ENCODE results near the gene RNF213. TPM values are rescaled to one million over a fixed set of nuclear protein-coding genes. Genes with fewer than 3 reads are reported as not detected.

Gene RNF213
- total RNA-seq, 1 experiment from 2014 or later, result 44.5 TPM

GRCh38 chr17:80246266-80246681 is 14.4 kb upstream of the RNF213 start:
- no peak overlapping the region for H3K27ac ChIP-seq (ENCODE audit: low read depth, low read length)
- no peak overlapping the region for H3K9ac ChIP-seq (ENCODE audit: low read length)
- intact Hi-C loops (cut with micrococcal nuclease), result no loop called here
- TF ChIP-seq EGR1 (IDR thresholded peaks at IDR 0.05; ENCODE audit: low read depth) (no peak), POLR2AphosphoS5 (IDR thresholded peaks at IDR 0.05; ENCODE audit: low read depth, low read length) (no peak), ELF1 (IDR thresholded peaks at IDR 0.05; ENCODE audit: borderline replicate concordance, low read depth) (no peak), FOSL1 (IDR thresholded peaks at IDR 0.05; ENCODE audit: low read depth) (no peak), EZH2phosphoT487 (IDR thresholded peaks at IDR 0.05; ENCODE audit: borderline replicate concordance) (no peak), TCF7L2 (IDR thresholded peaks at IDR 0.05; ENCODE audit: borderline replicate concordance, extremely low read depth, insufficient read depth, insufficient read length) (no peak), JUND (IDR thresholded peaks at IDR 0.05) (no peak), YY1 (IDR thresholded peaks at IDR 0.05; ENCODE audit: extremely low read depth, insufficient replicate concordance, low read depth, low read length) (no peak), SIN3A (IDR thresholded peaks at IDR 0.05; ENCODE audit: low read depth) (no peak), ZNF274 (IDR thresholded peaks at IDR 0.05; ENCODE audit: low read depth, low read length) (no peak), POLR2A (IDR thresholded peaks at IDR 0.05; ENCODE audit: borderline replicate concordance, extremely low read depth, insufficient read depth, insufficient read length) (no peak), ZFX (IDR thresholded peaks at IDR 0.05) (no peak), RAD21 (IDR thresholded peaks at IDR 0.05; ENCODE audit: low read depth) (no peak)
- TF ChIP-seq, protein P1, sequence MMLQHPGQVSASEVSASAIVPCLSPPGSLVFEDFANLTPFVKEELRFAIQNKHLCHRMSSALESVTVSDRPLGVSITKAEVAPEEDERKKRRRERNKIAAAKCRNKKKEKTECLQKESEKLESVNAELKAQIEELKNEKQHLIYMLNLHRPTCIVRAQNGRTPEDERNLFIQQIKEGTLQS (IDR thresholded peaks at IDR 0.05), result no peak
- DNase-seq (ENCODE audit: low read depth, low spot score), result no peak
- H3K4me2 ChIP-seq (ENCODE audit: low read length), result no peak overlapping the region
- RAD21 ChIA-PET (ENCODE audit: low non-redundant PET in 1 of 2, low total read pairs in 2 of 2, uncharacterized antibody in 2 of 2, unreplicated experiment in 2 of 2), result no interaction called here
- no peak overlapping the region for H2AFZ ChIP-seq (ENCODE audit: low read depth, low read length, poor library complexity, severe bottlenecking)
- no peaks in the 10 kb centered on the region for H3K79me2 ChIP-seq (ENCODE audit: insufficient read depth, low read length)
- H3K4me3 ChIP-seq (replicated peaks in 1 of 2; ENCODE audit: low read depth in 1 of 2, low read length in 2 of 2), result no peak overlapping the region
- H3K9me2 ChIP-seq (ENCODE audit: insufficient read depth), result no peaks in the 10 kb centered on the region
- H3K9me3 ChIP-seq (ENCODE audit: control insufficient read depth in 1 of 2, insufficient read depth in 1 of 2, low read depth in 1 of 2, low read length in 2 of 2), result no peaks in the 10 kb centered on the region
- POLR2A ChIA-PET, result no interaction called here
- CTCF ChIA-PET, result no interaction called here
- no peaks in the 10 kb centered on the region for H3K36me3 ChIP-seq (ENCODE audit: control insufficient read depth in 1 of 2, insufficient read depth in 2 of 2, low read length in 2 of 2)
- H3K4me1 ChIP-seq (ENCODE audit: control insufficient read depth in 1 of 2, insufficient read depth in 2 of 2, low read length in 2 of 2), result peaks cover 0 to 5% of the 10 kb centered on the region in 2 experiments; a peak in 1 of 4 replicates
- H3K27me3 ChIP-seq (ENCODE audit: insufficient read depth, low read length), result no peaks in the 10 kb centered on the region
- no peaks in the 10 kb centered on the region for H4K20me1 ChIP-seq (ENCODE audit: insufficient read depth)
- ATAC-seq, result no peak
- BruUV-seq (replicated peaks), result no TSS peak
